Measurements from ENCODE around the gene EIF2B1. TPM values are rescaled to one million over a fixed set of nuclear protein-coding genes. Genes with fewer than 3 reads are reported as not detected.
A peak's percentile ranks its signal among the peaks of the same experiment; 100 is the strongest.

Gene EIF2B1
- total and polyA plus RNA-seq, 9 of the 15 experiments (the other 6 are each of a cell fraction or from before 2014, with no cell fraction given) = 35.7 to 195 (median 67.8) TPM

DNA sequence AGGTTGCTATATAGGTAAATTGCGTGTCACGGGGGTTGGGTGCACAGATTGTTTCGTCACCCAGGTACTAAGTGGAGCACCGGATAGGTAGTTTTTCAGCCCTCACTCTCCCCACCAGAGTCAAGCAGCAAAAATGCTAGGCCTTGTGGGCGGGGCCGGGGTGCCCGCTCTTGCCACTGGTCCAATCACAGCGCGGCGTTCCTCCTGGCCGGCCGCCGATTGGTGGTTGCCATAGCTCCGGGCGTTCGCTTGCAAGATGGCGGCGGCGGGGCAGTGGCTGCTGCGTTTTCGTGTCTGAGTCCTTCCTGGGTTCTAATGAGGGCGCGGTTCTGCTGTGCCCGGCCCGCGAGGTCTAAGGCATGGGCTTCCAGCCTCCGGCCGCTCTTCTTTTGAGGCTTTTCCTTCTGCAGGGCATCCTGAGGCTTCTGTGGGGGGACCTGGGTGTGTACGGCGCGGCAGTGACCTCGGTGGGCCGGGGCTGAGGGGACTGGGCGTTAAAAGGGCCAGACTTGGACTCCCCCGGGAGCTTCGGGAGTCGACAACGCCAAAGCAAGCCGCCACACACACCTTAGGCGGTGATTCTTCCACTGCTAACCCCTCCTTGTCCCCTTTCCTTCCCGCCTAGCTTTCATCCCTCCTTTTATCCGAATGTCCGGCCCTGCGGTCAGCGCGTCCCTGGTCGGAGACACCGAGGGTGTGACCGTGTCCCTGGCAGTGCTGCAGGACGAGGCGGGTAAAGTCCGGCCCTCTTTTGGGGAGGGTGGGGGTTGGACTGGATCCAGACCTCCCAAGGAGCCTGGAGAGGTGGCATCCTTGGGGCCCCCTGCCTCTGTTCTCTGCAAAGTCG is 37.6 kb upstream of the EIF2B1 start, which contains the start of gene TCTN2:
Gene TCTN2, plus strand, starts transcription at position 232 of the 847 bp plus-strand sequence. Its CDS starts 128 bp downstream, at position 360.
- Histone ChIP-seq H3K4me1 (replicated peaks in 1 of 2; ENCODE audit: control insufficient read depth in 2 of 2, insufficient read depth in 2 of 2, low read length in 2 of 2) (peaks cover 0 to 11% of the 10 kb centered on the region in 2 experiments; a peak in 3 of 5 replicates), H3K9ac (ENCODE audit: insufficient read depth in 1 of 2, low read depth in 2 of 2, low read length in 2 of 2) (peak within 1 kb of the TSS; percentile 40 to 88; a peak in 3 of 4 replicates), H3K79me2 (ENCODE audit: control insufficient read depth, insufficient read depth, low read length) (no peaks in the 10 kb centered on the region), H3K27ac (ENCODE audit: extremely low read depth, low read depth, low read length) (peak within 1 kb of the TSS; percentile 25; the same call in 1 of the 3 replicates), H4K20me1 (replicated peaks; ENCODE audit: control insufficient read depth, insufficient read depth, low read length) (no peaks in the 10 kb centered on the region), H3K4me3 (peak within 1 kb of the TSS; percentile 69), H3K9me1 (ENCODE audit: control insufficient read depth, insufficient read depth, low read length) (no peaks in the 10 kb centered on the region), H3K4me2 (ENCODE audit: insufficient read depth, low read length) (peak within 1 kb of the TSS; percentile 91), H2AFZ (ENCODE audit: low read depth, low read length) (peak within 1 kb of the TSS; percentile 99), H3K27me3 (ENCODE audit: control insufficient read depth in 2 of 2, insufficient read depth in 2 of 2, low read length in 2 of 2) (no peaks in the 10 kb centered on the region), H3K9me3 (replicated peaks; ENCODE audit: control insufficient read depth, insufficient read depth, low read depth, low read length) (no peaks in the 10 kb centered on the region), H3K36me3 (ENCODE audit: control insufficient read depth, insufficient read depth, low read length) (no peaks in the 10 kb centered on the region)
- TSS peak; percentile 39 for BruUV-seq (replicated peaks)
- peak; percentile 99 for FAIRE-seq
- WGBS (ENCODE audit: insufficient coverage, low coverage, missing lambda C conversion rate) = under 1% methylated on average over 53 of the region's 53 CpGs
- DNase-seq (ENCODE audit: extremely low read depth in 1 of 4, low spot score in 3 of 4) = peak; percentile 96 to 100 (median 100)
- intact Hi-C loops (cut with micrococcal nuclease) = no loop called here
- ChIA-PET POLR2A (interaction anchor here (0.6 to 1.3 kb wide), 6 partner anchors 9 to 41 kb away, joined by 3 to 5 read pairs (median 3); partner anchors contain the start of gene ATP6V0A2), CTCF (ENCODE audit: low intra/inter-chr PET ratio) (interaction anchor here (0.6 kb wide), 1 partner anchor 184 kb away, joined by 4 read pairs; no protein-coding TSS in a partner anchor)
- in situ Hi-C loops (cut with MboI) = no loop called here
- ATAC-seq = peak; percentile 100
- TF ChIP-seq ZKSCAN8 (CRISPR knock-in tag; IDR thresholded peaks at IDR 0.05) = no peak
- TF ChIP-seq, protein P1, sequence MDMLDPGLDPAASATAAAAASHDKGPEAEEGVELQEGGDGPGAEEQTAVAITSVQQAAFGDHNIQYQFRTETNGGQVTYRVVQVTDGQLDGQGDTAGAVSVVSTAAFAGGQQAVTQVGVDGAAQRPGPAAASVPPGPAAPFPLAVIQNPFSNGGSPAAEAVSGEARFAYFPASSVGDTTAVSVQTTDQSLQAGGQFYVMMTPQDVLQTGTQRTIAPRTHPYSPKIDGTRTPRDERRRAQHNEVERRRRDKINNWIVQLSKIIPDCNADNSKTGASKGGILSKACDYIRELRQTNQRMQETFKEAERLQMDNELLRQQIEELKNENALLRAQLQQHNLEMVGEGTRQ (CRISPR knock-in tag; IDR thresholded peaks at IDR 0.05) = no peak
- peak; percentile 63 for TF ChIP-seq RBFOX2 (IDR thresholded peaks at IDR 0.05; ENCODE audit: low read depth, low read length)
- TF ChIP-seq BHLHE40 (IDR thresholded peaks at IDR 0.05; ENCODE audit: low read length) = no peak
- TF ChIP-seq, protein P2, sequence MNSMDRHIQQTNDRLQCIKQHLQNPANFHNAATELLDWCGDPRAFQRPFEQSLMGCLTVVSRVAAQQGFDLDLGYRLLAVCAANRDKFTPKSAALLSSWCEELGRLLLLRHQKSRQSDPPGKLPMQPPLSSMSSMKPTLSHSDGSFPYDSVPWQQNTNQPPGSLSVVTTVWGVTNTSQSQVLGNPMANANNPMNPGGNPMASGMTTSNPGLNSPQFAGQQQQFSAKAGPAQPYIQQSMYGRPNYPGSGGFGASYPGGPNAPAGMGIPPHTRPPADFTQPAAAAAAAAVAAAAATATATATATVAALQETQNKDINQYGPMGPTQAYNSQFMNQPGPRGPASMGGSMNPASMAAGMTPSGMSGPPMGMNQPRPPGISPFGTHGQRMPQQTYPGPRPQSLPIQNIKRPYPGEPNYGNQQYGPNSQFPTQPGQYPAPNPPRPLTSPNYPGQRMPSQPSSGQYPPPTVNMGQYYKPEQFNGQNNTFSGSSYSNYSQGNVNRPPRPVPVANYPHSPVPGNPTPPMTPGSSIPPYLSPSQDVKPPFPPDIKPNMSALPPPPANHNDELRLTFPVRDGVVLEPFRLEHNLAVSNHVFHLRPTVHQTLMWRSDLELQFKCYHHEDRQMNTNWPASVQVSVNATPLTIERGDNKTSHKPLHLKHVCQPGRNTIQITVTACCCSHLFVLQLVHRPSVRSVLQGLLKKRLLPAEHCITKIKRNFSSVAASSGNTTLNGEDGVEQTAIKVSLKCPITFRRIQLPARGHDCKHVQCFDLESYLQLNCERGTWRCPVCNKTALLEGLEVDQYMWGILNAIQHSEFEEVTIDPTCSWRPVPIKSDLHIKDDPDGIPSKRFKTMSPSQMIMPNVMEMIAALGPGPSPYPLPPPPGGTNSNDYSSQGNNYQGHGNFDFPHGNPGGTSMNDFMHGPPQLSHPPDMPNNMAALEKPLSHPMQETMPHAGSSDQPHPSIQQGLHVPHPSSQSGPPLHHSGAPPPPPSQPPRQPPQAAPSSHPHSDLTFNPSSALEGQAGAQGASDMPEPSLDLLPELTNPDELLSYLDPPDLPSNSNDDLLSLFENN (IDR thresholded peaks at IDR 0.05; ENCODE audit: low read depth in 2 of 2, low read length in 2 of 2) = no peak
- TF ChIP-seq, protein P3, sequence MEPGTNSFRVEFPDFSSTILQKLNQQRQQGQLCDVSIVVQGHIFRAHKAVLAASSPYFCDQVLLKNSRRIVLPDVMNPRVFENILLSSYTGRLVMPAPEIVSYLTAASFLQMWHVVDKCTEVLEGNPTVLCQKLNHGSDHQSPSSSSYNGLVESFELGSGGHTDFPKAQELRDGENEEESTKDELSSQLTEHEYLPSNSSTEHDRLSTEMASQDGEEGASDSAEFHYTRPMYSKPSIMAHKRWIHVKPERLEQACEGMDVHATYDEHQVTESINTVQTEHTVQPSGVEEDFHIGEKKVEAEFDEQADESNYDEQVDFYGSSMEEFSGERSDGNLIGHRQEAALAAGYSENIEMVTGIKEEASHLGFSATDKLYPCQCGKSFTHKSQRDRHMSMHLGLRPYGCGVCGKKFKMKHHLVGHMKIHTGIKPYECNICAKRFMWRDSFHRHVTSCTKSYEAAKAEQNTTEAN (CRISPR knock-in tag; IDR thresholded peaks at IDR 0.05) = no peak
- peak; percentile 65; the same call in 1 of the 2 replicates for TF ChIP-seq POLR2G (IDR thresholded peaks at IDR 0.05; ENCODE audit: low read depth, low read length)
- TF ChIP-seq ZNF551 (CRISPR knock-in tag; IDR thresholded peaks at IDR 0.05) = no peak
- TF ChIP-seq SP1 (CRISPR knock-in tag; IDR thresholded peaks at IDR 0.05) = peak; percentile 58
- TF ChIP-seq HDAC1 (IDR thresholded peaks at IDR 0.05) = peak in 1 of 2 experiments; percentile 96; a peak in 2 of 4 replicates
- TF ChIP-seq ZNF24 (IDR thresholded peaks at IDR 0.05) = peak; percentile 21; the same call in 1 of the 2 replicates
- TF ChIP-seq FOS (IDR thresholded peaks at IDR 0.05; ENCODE audit: extremely low read depth, insufficient read length) = peak; percentile 88
- TF ChIP-seq SUPT5H (IDR thresholded peaks at IDR 0.05) = 0 out of 2 replicates have a peak, but pooled peaks have one; percentile 32
- TF ChIP-seq CBFB (CRISPR knock-in tag; IDR thresholded peaks at IDR 0.05) = 0 out of 2 replicates have a peak, but pooled peaks have one; percentile 51
- peak; percentile 87; the same call in 1 of the 2 replicates for TF ChIP-seq MXI1 (IDR thresholded peaks at IDR 0.05; ENCODE audit: low read depth, low read length)
- no peak for TF ChIP-seq NR2F6 (CRISPR knock-in tag; IDR thresholded peaks at IDR 0.05)
